Stomach (tissue), 4 donors: ENCODE results near the gene PPARGC1A.

Source experiments
- CTCF ChIP-seq, 7 experiments: fragments of 450-650 bp in 4 of 7; fragments of 200-600 bp in 3 of 7; sonication (generic) in 3 of 7; IDR thresholded peaks; one replicate each; pipeline ENCODE4 v1.5.1; 2016 to 2019; ENCODE audit warnings: antibody characterized with exemption in 7 of 7, control low read depth in 2 of 7, mild to moderate bottlenecking in 1 of 7
- POLR2A ChIP-seq, 4 donors: fragments of 450-650 bp; IDR thresholded peaks; one replicate each; pipeline ENCODE4 v1.6.1; 2016; ENCODE audit warnings: antibody characterized with exemption in 4 of 4, control low read depth in 2 of 4, mild to moderate bottlenecking in 1 of 4, moderate library complexity in 1 of 4
- POLR2AphosphoS5 ChIP-seq, 3 donors: sonication (generic); formaldehyde crosslinking; IDR thresholded peaks; one replicate each; pipeline ENCODE4 v1.6.1; 2016; ENCODE audit warnings: antibody characterized with exemption in 3 of 3

DNA sequence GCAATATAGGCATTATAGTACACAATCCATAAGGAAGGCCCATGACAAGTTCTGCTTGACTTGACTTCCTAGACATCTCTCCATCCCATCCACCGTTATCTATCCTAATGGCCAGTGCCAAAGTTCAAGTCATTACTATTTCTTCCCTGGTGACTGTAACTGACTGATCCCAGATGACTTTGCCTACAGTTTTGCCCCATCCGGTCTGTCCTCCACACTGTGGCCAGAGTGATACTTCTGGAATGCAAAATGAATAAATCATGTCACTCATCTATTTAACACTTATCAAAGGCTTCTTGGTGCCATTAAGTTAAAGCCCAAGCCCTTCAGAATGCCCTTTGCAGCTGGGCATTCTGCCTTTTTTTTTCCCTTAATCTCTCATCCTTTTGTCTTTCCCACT lies 130.8 kb downstream of the PPARGC1A start:
- TF ChIP-seq CTCF (IDR thresholded peaks at IDR 0.05) (no peak), POLR2A (IDR thresholded peaks at IDR 0.05) (no peak), POLR2AphosphoS5 (IDR thresholded peaks at IDR 0.05) (no peak)
